ENCODE data around the gene PEX5L.

DNA sequence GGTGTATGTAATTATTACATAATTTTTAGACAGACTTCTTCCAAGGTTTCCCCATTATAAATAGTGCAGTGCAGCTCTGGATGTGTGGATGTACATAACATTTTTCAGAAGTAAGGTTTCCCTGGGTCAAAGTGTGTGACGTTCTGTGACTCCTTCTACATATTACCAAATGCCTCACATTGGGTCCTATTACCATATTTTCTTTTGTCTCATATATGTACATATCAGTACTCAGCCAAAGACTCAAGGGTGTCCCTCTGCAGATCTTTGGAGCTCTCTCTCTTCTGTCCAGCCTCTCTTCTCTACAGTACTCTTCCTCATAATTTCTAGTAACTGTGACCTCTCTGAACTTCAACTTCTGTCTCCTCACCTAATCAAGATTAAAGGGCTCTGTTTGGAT, 31.3 kb upstream of the PEX5L start:
- no peak for TF ChIP-seq POLR2A (IDR thresholded peaks at IDR 0.05)
- TF ChIP-seq, protein P1, sequence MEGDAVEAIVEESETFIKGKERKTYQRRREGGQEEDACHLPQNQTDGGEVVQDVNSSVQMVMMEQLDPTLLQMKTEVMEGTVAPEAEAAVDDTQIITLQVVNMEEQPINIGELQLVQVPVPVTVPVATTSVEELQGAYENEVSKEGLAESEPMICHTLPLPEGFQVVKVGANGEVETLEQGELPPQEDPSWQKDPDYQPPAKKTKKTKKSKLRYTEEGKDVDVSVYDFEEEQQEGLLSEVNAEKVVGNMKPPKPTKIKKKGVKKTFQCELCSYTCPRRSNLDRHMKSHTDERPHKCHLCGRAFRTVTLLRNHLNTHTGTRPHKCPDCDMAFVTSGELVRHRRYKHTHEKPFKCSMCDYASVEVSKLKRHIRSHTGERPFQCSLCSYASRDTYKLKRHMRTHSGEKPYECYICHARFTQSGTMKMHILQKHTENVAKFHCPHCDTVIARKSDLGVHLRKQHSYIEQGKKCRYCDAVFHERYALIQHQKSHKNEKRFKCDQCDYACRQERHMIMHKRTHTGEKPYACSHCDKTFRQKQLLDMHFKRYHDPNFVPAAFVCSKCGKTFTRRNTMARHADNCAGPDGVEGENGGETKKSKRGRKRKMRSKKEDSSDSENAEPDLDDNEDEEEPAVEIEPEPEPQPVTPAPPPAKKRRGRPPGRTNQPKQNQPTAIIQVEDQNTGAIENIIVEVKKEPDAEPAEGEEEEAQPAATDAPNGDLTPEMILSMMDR (IDR thresholded peaks at IDR 0.05) = no peak

All from adrenal gland (tissue), 5 donors.